Gastroesophageal sphincter (tissue), 4 donors: ENCODE data around the gene CCT2. TPM values are rescaled to one million over a fixed set of nuclear protein-coding genes. Genes with fewer than 3 reads are reported as not detected.

Source experiments
- ATAC-seq: fragments of 150-250 bp; one replicate; pipeline ENCODE4 v1.9.1; 2016; ENCODE audit warnings: mild to moderate bottlenecking, moderate library complexity
- H3K27ac ChIP-seq, 4 donors: fragments of 200-600 bp; sonication (generic) in 3 of 4; 1 replicate in 3 of 4; 2 replicates in 1 of 4; pipeline ENCODE4 v1.5.1; 2016 to 2019
- H3K27me3 ChIP-seq: fragments of 200-600 bp; sonication (generic); one replicate; pipeline ENCODE4 v1.5.1; 2019
- H3K36me3 ChIP-seq, 2 donors: fragments of 200-600 bp; sonication (generic); one replicate each; pipeline ENCODE4 v1.5.1; 2019; ENCODE audit warnings: control low read depth in 1 of 2
- H3K4me1 ChIP-seq, 3 donors: fragments of 200-600 bp; sonication (generic); 1 replicate in 2 of 3; 2 replicates in 1 of 3; pipeline ENCODE4 v1.5.1; 2016 to 2019; ENCODE audit warnings: control low read depth in 2 of 3
- H3K4me3 ChIP-seq, 2 donors: fragments of 200-600 bp; sonication (generic); one replicate each; pipeline ENCODE4 v1.5.1; 2019; ENCODE audit warnings: mild to moderate bottlenecking in 1 of 2, moderate library complexity in 1 of 2
- H3K9me3 ChIP-seq, 3 donors: fragments of 200-600 bp; sonication (generic); one replicate each; pipeline ENCODE4 v1.5.1; 2017 to 2019; ENCODE audit warnings: control low read depth in 2 of 3
- CTCF ChIP-seq, 4 experiments: fragments of 200-600 bp in 2 of 4; fragments of 450-650 bp in 2 of 4; sonication (generic) in 1 of 4; IDR thresholded peaks; one replicate each; pipeline ENCODE4 v1.5.1; 2017 to 2019; ENCODE audit warnings: antibody characterized with exemption in 4 of 4, mild to moderate bottlenecking in 2 of 4, moderate library complexity in 2 of 4
- EP300 ChIP-seq: sonication (generic); formaldehyde crosslinking; IDR thresholded peaks from one replicate; pipeline ENCODE4 v1.6.1; 2017; ENCODE audit warnings: antibody characterized with exemption, mild to moderate bottlenecking
- POLR2A ChIP-seq, 2 donors: fragments of 450-650 bp; IDR thresholded peaks; one replicate each; pipeline ENCODE4 v1.6.1; 2017; ENCODE audit warnings: antibody characterized with exemption in 2 of 2, mild to moderate bottlenecking in 2 of 2, moderate library complexity in 1 of 2
- POLR2AphosphoS5 ChIP-seq: sonication (generic); formaldehyde crosslinking; IDR thresholded peaks from one replicate; pipeline ENCODE4 v1.6.1; 2017; ENCODE audit warnings: antibody characterized with exemption
- WGBS, 2 donors: methylation state at CpG; one replicate each; pipeline ENCODE4 v1.1.5; 2018; ENCODE audit warnings: low coverage in 1 of 2; 5-methylcytosine and 5-hydroxymethylcytosine counted together
- small RNA-seq, 4 donors: library from RNA; depleted of rRNA; stranded (forward); fragments of <200 nt; gene quantifications; one replicate each; pipeline ENCODE3, GENCODE V24; 2016
- total RNA-seq, 4 donors: library from RNA; depleted of rRNA; stranded (reverse); fragments of >200 nt; gene quantifications; one replicate each; pipeline ENCODE4 v1.1.0, GENCODE V29; 2016

Gene CCT2
- total RNA-seq, 4 donors from 2014 or later, result 95.4 to 125 (median 110) TPM

- Histone ChIP-seq H3K27me3 (no peaks in the 10 kb centered on the region), H3K4me1 (no peaks in the 10 kb centered on the region), H3K9me3 (no peaks in the 10 kb centered on the region), H3K4me3 (no peak overlapping the region), H3K27ac (no peak overlapping the region), H3K36me3 (no peaks in the 10 kb centered on the region)
- WGBS, 2 donors, result 38 to 58% methylated on average over 4 of the region's 4 CpGs
- ATAC-seq, result no peak
- TF ChIP-seq POLR2AphosphoS5 (no peak), POLR2A (IDR thresholded peaks at IDR 0.05) (no peak), CTCF (IDR thresholded peaks at IDR 0.05) (no peak), EP300 (no peak)
These were observed 64.3 kb downstream of the CCT2 start for GRCh38 chr12:69649529-69649928.

Small RNA genes within 50 kb of the gene (small RNA-seq; reads per million reads assigned to genes)
- 9.3 to 22.2 (median 12.9) reads per million in 4 donors for gene MIR3913-1

Other genes starting within 250 kb of the CCT2 start
- gene LYZ, start 237.1 kb upstream of the CCT2 start, total RNA-seq, result 10 to 100 TPM in 3 of 4 donors, 1 to 10 TPM in 1; 7.6 to 74.3 (median 32.6) TPM
- 10 to 100 TPM in 3 of 4 donors, 1 to 10 TPM in 1; 9.6 to 48.7 (median 16.6) TPM for gene YEATS4, start 225.7 kb upstream of the CCT2 start, total RNA-seq
- 10 to 100 TPM; 39.9 to 70.6 (median 59.1) TPM for gene FRS2, start 115.1 kb upstream of the CCT2 start, total RNA-seq
- gene LRRC10, start 25.4 kb downstream of the CCT2 start, total RNA-seq, result not detected
- gene BEST3, start 113.8 kb downstream of the CCT2 start, total RNA-seq, result under 1 TPM in 1 of 4 donors, not detected in 3; 0.23 TPM
- gene RAB3IP, start 153.4 kb downstream of the CCT2 start, total RNA-seq, result 10 to 100 TPM in 3 of 4 donors, 1 to 10 TPM in 1; 5.7 to 38.2 (median 12.7) TPM
- gene MYRFL, start 239.8 kb downstream of the CCT2 start, total RNA-seq, result not detected